Tibial artery (tissue), 4 donors: ENCODE data around the gene STOML1.

Experiments used
- DNase-seq, 2 donors: peaks; one replicate each; pipeline ENCODE4 v3.0.0-alpha.2; 2019
- H3K27ac ChIP-seq, 2 donors: fragments of 200-600 bp; sonication (generic) in 1 of 2; 1 replicate in 1 of 2; 2 replicates in 1 of 2; pipeline ENCODE4 v1.5.1; 2018 to 2019; ENCODE audit warnings: mild to moderate bottlenecking in 1 of 2
- H3K27me3 ChIP-seq, 2 donors: fragments of 200-600 bp; sonication (generic) in 1 of 2; one replicate each; pipeline versions ENCODE4 v1.5.1 to v1.6.0; 2016 to 2019
- H3K36me3 ChIP-seq, 3 donors: fragments of 200-600 bp; sonication (generic) in 2 of 3; one replicate each; pipeline ENCODE4 v1.5.1; 2016 to 2019; ENCODE audit warnings: mild to moderate bottlenecking in 2 of 3
- H3K4me1 ChIP-seq, 4 donors: fragments of 200-600 bp; sonication (generic) in 2 of 4; 1 replicate in 3 of 4; 2 replicates in 1 of 4; pipeline ENCODE4 v1.5.1; 2016 to 2019
- H3K4me3 ChIP-seq, 2 donors: fragments of 200-600 bp; sonication (generic) in 1 of 2; 1 replicate in 1 of 2; 2 replicates in 1 of 2; pipeline ENCODE4 v1.5.1; 2018 to 2019; ENCODE audit warnings: mild to moderate bottlenecking in 2 of 2
- H3K9me3 ChIP-seq, 3 donors: fragments of 200-600 bp; sonication (generic) in 1 of 3; one replicate each; pipeline ENCODE4 v1.5.1; 2016 to 2019
- CTCF ChIP-seq, 2 experiments: fragments of 200-600 bp in 1 of 2; fragments of 450-650 bp in 1 of 2; IDR thresholded peaks; one replicate each; pipeline ENCODE4 v1.5.1; 2017 to 2019; ENCODE audit warnings: antibody characterized with exemption in 2 of 2, mild to moderate bottlenecking in 1 of 2, moderate library complexity in 1 of 2
- intact Hi-C: fragments of 100-400 bp; cut with DNase I; formaldehyde crosslinking; loops from one replicate; pipeline ENCODE4 v1.15.0; 2023; ENCODE audit warnings: low total_unique reads

The STOML1 gene

GRCh38 chr15:73948982-73949381 is 43.1 kb downstream of the STOML1 start:
- Histone ChIP-seq H3K27me3 (no peaks in the 10 kb centered on the region), H3K27ac (peak overlapping the region; percentile 95 to 97), H3K4me3 (no peak overlapping the region), H3K9me3 (no peaks in the 10 kb centered on the region), H3K36me3 (peaks cover 17 to 38% (median 36%) of the 10 kb centered on the region in 3 donors), H3K4me1 (peaks cover 15 to 53% (median 39%) of the 10 kb centered on the region in 4 donors)
- no peak for TF ChIP-seq CTCF (IDR thresholded peaks at IDR 0.05)
- intact Hi-C loops = no loop called here
- peak in 1 of 2 donors; percentile 53 for DNase-seq

GRCh38 chr15:73948396-73948795 is 43.7 kb downstream of the STOML1 start:
- Histone ChIP-seq H3K27me3 (no peaks in the 10 kb centered on the region), H3K4me1 (peaks cover 15 to 53% (median 40%) of the 10 kb centered on the region in 4 donors), H3K27ac (peak overlapping the region; percentile 53 to 72), H3K9me3 (no peaks in the 10 kb centered on the region), H3K4me3 (no peak overlapping the region), H3K36me3 (peaks cover 17 to 38% (median 36%) of the 10 kb centered on the region in 3 donors)
- no peak for TF ChIP-seq CTCF (IDR thresholded peaks at IDR 0.05)
- peak in 1 of 2 donors; percentile 54 for DNase-seq
- intact Hi-C loops = no loop called here

- peak overlapping the region; percentile 53 to 72 for H3K27ac ChIP-seq
- no peaks in the 10 kb centered on the region for H3K27me3 ChIP-seq
- peaks cover 17 to 38% (median 36%) of the 10 kb centered on the region in 3 donors for H3K36me3 ChIP-seq
- TF ChIP-seq CTCF (IDR thresholded peaks at IDR 0.05) = no peak
- H3K4me3 ChIP-seq = no peak overlapping the region
- peaks cover 15 to 53% (median 41%) of the 10 kb centered on the region in 4 donors for H3K4me1 ChIP-seq
- H3K9me3 ChIP-seq = no peaks in the 10 kb centered on the region
- intact Hi-C loops = no loop called here
- peak in 1 of 2 donors; percentile 60 for DNase-seq
Measured at GRCh38 chr15:73947651-73948050, 44.4 kb downstream of the STOML1 start.

GRCh38 chr15:73946795-73947370 is 45.2 kb downstream of the STOML1 start:
- no peaks in the 10 kb centered on the region for H3K27me3 ChIP-seq
- DNase-seq = peak in 1 of 2 donors; percentile 62
- no peak overlapping the region for H3K4me3 ChIP-seq
- peak overlapping the region; percentile 53 to 72 for H3K27ac ChIP-seq
- intact Hi-C loops = no loop called here
- TF ChIP-seq CTCF (IDR thresholded peaks at IDR 0.05) = no peak
- H3K9me3 ChIP-seq = no peaks in the 10 kb centered on the region
- peaks cover 17 to 38% (median 36%) of the 10 kb centered on the region in 3 donors for H3K36me3 ChIP-seq
- H3K4me1 ChIP-seq = peaks cover 11 to 53% (median 41%) of the 10 kb centered on the region in 4 donors

GRCh38 chr15:73946046-73946721 is 45.9 kb downstream of the STOML1 start:
- intact Hi-C loops = no loop called here
- peak in 1 of 2 donors; percentile 61 for DNase-seq
- peaks cover 17 to 38% (median 36%) of the 10 kb centered on the region in 3 donors for H3K36me3 ChIP-seq
- H3K4me3 ChIP-seq = no peak overlapping the region
- H3K4me1 ChIP-seq = peaks cover 4 to 54% (median 42%) of the 10 kb centered on the region in 4 donors
- H3K27me3 ChIP-seq = no peaks in the 10 kb centered on the region
- TF ChIP-seq CTCF (IDR thresholded peaks at IDR 0.05) = no peak
- H3K9me3 ChIP-seq = no peaks in the 10 kb centered on the region
- H3K27ac ChIP-seq = peak overlapping the region; percentile 53 to 72
